Chondrocyte (in vitro differentiated cells): Measurements from ENCODE around the gene BTD. TPM values are rescaled to one million over a fixed set of nuclear protein-coding genes. Genes with fewer than 3 reads are reported as not detected.

Source experiments
- DNase-seq: peaks from one replicate; pipeline ENCODE4 v3.0.0; 2021; ENCODE audit warnings: mixed read lengths, low spot score
- H3K27ac Mint-ChIP-seq: one replicate; pipeline ENCODE4 v1.8.0; 2021; ENCODE audit warnings: mild to moderate bottlenecking, moderate library complexity, mixed read lengths; ENCODE audit not compliant: unreplicated experiment
- H3K27me3 Mint-ChIP-seq: 2 replicates; pipeline ENCODE4 v1.8.0; 2021; ENCODE audit warnings: low read depth, mixed read lengths
- H3K36me3 Mint-ChIP-seq: 2 replicates; pipeline ENCODE4 v1.8.0; 2021; ENCODE audit warnings: low read depth, mixed read lengths
- H3K4me1 Mint-ChIP-seq: 2 replicates; pipeline ENCODE4 v1.8.0; 2021; ENCODE audit warnings: low read depth, mild to moderate bottlenecking, mixed read lengths
- H3K4me3 Mint-ChIP-seq: one replicate; pipeline ENCODE4 v1.8.0; 2021; ENCODE audit warnings: mild to moderate bottlenecking, moderate library complexity, mixed read lengths; ENCODE audit not compliant: unreplicated experiment
- H3K9me3 Mint-ChIP-seq: 2 replicates; pipeline ENCODE4 v1.8.0; 2021; ENCODE audit warnings: low read depth, mixed read lengths
- CTCF ChIP-seq: fragments of 200-600 bp; sonication (generic); IDR thresholded peaks from 2 replicates; pipeline ENCODE4 v1.5.0; 2021; ENCODE audit warnings: antibody characterized with exemption, mild to moderate bottlenecking, moderate library complexity
- total RNA-seq: library from RNA; stranded (reverse); gene quantifications from 3 replicates; pipeline ENCODE4 v1.2.1, GENCODE V29; 2021

BTD gene
- total RNA-seq, 1 donor from 2014 or later = 19.2 TPM

- Mint-ChIP-seq H3K36me3 (no peaks in the 10 kb centered on the region), H3K9me3 (no peaks in the 10 kb centered on the region), H3K27ac (no peak overlapping the region), H3K27me3 (no peaks in the 10 kb centered on the region), H3K4me3 (no peak overlapping the region), H3K4me1 (peaks cover 53% of the 10 kb centered on the region)
- no peak for TF ChIP-seq CTCF
- no peak for DNase-seq
These were observed 27.4 kb downstream of the BTD start for GRCh38 chr3:15628967-15629366.

DNA sequence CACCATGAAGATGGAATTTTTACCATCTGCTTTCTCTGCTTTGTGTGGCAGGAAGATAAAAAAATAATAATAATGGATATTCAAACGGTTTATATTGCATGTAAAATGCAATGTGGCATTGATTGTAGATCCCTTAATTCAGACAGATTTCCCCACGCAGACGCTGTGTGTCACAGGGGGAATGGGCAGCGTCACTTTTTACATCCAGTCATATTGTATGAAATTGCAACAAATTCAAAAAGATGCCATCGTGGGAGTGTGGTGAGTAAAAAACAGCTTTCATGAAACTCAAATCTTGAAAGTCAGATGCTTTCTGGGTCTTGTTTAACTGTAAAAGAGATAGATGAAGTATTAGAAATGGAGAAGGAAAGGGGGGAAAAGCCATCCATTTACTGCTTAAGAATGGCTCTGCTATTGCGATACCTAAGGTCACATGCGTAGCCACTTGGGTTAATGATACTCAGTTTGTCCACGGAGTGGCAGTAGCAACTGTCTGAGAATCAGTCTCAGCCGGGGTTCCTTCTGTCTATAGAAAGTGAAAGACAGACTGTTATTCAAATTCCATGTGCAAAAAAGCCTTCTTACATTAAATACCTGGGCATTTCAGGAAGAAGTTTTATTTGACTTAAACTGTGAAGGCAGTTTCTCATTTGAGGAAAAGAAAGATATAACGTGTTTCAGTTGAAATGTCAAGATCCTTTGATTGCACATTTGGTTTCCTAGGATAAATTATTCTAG is 28.5 kb downstream of the BTD start:
- Mint-ChIP-seq H3K4me1 (peaks cover 57% of the 10 kb centered on the region), H3K36me3 (no peaks in the 10 kb centered on the region), H3K4me3 (peak overlapping the region; percentile 67), H3K27ac (peak overlapping the region; percentile 99), H3K9me3 (no peaks in the 10 kb centered on the region), H3K27me3 (no peaks in the 10 kb centered on the region)
- peak; percentile 95 for TF ChIP-seq CTCF
- no peak for DNase-seq

DNA sequence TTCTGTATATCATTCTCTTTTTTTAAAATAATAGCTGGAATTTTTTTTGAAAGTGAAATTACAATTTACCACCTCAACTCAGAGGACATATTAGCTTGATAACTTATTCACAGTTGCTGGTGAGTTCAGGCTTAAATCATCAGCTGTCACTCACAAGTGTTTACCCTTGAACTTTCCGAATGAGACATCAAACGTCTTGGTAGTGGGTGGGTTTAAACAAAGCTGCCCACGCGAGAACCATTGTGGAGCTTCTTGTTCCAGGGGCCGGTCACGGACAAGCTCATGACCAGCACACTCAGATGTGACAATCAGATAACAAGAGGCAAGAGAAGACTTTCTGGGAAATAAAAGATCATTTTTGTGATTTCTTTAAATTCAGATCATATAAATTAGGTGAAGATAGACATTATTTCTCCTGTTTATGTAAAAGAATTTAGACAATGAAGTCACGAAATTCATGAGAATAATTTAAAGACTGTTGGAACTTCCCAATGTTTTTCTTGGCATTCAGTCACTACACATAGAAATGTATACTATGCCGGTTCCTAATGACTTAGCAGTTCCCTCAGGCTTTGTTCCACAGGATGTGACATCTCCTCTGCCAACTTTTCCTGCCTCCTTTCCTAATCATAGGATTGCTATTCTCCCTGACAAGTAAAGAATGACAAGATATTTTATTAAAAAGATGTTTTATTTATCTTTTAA is 29.3 kb downstream of the BTD start:
- Mint-ChIP-seq H3K4me3 (peak overlapping the region; percentile 67), H3K9me3 (no peaks in the 10 kb centered on the region), H3K27ac (peak overlapping the region; percentile 99), H3K27me3 (no peaks in the 10 kb centered on the region), H3K36me3 (no peaks in the 10 kb centered on the region), H3K4me1 (peaks cover 65% of the 10 kb centered on the region)
- no peak for DNase-seq
- TF ChIP-seq CTCF = no peak

DNA sequence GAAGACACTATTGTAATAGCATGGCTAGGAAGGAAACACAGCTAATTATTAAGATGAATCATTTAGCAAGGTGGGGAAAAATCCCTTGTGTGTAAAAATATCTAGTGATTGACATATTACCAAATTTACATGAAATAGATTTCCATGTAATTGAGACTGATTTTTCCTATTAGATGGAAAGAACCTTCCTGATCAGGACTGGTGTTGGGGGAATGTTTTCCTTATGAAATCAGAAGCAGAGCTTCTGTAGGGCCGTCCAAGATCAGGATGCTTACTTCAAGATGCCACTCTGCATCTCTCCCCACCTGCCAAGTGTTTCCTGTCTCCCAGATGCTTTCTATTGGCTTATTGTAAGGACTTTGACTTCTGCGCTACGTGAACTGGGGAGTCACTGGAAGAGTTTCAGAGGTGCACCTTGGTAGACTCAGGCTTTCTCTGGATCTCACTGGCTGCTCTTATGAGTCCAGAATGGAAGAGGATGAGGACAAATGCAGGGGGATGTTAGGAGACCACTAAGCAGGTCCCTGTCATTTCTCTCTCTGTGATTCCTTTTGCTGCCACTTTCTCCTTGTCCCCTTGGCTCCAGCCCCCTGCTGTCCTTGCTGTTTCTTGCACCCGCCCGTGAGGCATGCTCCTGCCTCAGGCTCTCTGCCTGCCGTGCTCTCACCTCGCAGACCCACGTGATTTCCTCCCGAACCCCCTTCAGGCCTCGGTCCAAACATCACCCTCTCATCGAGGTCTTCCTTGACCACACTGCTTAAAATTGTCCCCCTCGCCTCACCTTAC is 30.1 kb downstream of the BTD start:
- H3K27ac Mint-ChIP-seq = peak overlapping the region; percentile 99
- H3K9me3 Mint-ChIP-seq = no peaks in the 10 kb centered on the region
- no peak for DNase-seq
- H3K4me1 Mint-ChIP-seq = peaks cover 72% of the 10 kb centered on the region
- peak; percentile 46 for TF ChIP-seq CTCF
- no peak overlapping the region for H3K4me3 Mint-ChIP-seq
- H3K36me3 Mint-ChIP-seq = no peaks in the 10 kb centered on the region
- H3K27me3 Mint-ChIP-seq = no peaks in the 10 kb centered on the region

DNA sequence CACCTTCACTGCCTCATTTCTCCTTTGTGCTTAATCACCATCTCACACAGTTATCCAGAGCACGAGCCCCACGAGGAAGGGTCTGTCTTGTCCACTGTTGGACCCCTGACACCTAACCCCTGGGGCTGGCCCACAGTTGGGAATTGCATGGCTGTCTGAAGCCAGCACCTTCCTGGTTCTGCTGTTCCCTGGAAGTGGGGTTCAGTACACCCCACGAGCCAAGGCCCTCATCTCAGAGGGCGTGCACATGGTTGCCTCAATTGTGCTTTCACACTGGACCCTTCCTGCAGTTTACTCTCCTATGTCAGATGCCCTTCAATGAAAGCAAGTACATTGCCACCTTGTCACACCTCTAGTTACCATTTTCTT is 30.7 kb downstream of the BTD start:
- peaks cover 77% of the 10 kb centered on the region for H3K4me1 Mint-ChIP-seq
- H3K27ac Mint-ChIP-seq = peak overlapping the region; percentile 99

More for the DNA sequence above, 30.7 kb downstream of the BTD start:
- Mint-ChIP-seq H3K36me3 (no peaks in the 10 kb centered on the region), H3K9me3 (no peaks in the 10 kb centered on the region), H3K4me3 (no peak overlapping the region), H3K27me3 (no peaks in the 10 kb centered on the region)
- DNase-seq = no peak
- no peak for TF ChIP-seq CTCF
